ENCODE data around the gene TMEM245.
"Not testable (repeated sequence)": the region's sequence is repeated elsewhere in the genome, so short reads cannot be mapped to it uniquely, and the experiment has no call there.

Gene TMEM245

DNA sequence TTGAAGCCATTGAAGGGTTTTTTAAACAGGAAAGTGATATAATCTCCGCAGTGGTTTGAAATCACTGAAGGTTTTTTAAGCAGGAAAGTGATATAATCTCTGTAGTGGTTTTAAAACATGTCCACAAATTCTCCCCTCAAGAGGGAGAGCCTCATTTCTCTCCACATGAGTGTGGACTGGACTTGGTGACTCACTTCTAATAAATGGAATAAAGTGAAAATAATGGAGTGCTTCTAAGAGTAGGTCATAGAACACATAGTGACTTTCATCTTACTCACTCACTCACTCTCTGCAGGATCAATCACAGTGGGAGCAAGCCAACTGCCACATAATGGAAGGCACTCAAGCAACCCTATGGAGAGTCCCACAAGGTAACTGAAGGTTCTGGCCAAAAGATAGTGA lies 118.5 kb downstream of the TMEM245 start:
- DNase-seq (ENCODE audit: low read depth in 2 of 3, low spot score in 2 of 3): no peak

DNA sequence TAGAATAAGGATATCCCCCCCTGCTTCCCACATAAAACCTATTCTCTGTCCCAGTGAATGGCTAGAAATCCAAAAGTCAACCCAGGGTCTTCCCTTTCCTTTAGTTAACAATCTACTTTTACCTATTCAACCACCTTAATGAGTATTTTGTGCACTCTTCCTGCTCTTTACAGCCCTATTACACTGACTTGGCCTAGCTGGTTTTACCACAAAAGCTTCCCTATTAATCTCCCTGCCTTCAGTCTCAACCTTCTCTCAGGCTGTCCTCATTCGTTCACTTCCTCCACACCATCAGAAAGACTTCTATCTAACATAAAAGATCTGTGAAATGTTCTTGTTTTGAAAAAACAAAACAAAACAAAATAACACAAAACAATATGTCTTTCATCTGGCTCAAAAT lies 122.6 kb downstream of the TMEM245 start:
- DNase-seq (ENCODE audit: low read depth in 2 of 3, low spot score in 2 of 3): no peak

DNA sequence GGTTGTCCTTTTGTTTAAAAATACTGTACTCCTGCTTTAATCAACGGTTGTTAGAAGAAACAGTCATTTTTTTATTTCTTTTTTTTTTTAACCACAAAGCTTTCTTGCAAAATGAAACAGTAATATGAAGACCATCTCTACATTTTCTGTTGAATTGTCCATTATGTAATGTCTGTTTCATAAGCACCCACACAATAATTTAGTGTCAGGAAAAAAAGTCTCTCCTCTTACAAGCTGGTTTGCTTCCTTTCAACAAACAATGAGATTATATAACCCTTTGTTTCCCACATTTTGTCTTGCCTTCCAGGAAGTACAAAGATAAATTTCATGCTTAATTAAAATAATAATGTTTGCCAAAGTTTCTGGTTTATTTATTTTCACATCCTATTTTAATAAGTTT lies 123.1 kb downstream of the TMEM245 start:
- DNase-seq (ENCODE audit: low read depth in 2 of 3, low spot score in 2 of 3): no peak

DNA sequence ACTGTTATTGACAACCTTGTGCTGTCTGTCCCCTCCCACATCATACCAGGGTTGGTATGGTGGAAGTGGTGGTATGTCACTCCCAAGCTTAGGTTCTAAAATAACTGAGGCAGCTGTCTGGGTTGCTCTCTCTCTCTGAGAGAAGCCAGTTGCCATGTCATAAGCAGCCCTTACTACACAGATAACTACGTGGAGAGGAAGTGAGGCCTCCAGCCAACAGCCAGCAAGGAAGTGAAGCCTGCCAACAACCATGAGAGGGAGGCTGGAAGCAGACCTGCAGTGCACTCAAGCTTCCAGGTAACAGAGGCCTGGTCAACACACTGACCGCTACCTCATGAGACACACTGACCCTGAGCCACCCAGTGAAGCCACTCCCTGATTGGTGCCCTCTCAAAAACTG lies 125.1 kb downstream of the TMEM245 start:
- no peak for DNase-seq (ENCODE audit: low read depth in 2 of 3, low spot score in 2 of 3)

DNA sequence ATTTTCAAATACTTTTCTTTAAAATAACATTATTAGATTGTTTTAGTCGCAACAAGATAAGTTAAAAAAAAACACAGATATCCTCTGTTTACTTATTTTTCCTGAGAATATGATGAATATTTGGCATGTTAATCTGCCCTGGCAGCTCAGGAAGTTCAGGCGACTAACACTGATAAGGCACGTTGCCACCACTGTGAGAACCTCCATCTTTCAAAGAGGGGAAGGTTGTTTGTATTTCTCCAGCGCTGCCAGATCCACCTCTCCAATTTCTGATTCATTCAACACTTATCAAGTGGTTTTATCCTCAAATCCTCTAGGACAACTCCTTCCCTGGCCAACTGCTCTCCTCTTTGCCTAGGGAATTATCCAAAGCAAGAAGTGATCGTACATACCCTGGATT lies 128.3 kb downstream of the TMEM245 start:
- no peak for DNase-seq (ENCODE audit: low read depth in 2 of 3, low spot score in 2 of 3)

DNA sequence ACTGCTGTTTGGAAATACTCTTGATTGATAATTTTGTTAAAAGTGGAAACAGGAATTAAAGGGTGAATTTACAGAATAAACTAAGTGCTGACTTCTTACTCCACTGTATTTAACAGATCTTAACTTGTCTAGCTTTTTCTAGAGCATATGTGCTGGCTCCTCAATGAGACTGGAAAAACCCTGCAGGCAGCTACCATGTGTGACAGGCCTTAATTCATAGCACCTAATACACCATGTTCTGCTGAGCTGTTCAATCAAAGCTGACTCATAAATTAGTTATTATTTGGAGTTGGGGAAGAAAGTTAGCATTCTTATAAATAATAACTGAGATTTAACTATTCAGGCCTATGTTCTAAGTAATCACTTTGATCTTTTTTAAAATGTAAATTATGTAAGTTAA lies 135.9 kb downstream of the TMEM245 start:
- DNase-seq (ENCODE audit: low read depth in 2 of 3, low spot score in 2 of 3): no peak

DNA sequence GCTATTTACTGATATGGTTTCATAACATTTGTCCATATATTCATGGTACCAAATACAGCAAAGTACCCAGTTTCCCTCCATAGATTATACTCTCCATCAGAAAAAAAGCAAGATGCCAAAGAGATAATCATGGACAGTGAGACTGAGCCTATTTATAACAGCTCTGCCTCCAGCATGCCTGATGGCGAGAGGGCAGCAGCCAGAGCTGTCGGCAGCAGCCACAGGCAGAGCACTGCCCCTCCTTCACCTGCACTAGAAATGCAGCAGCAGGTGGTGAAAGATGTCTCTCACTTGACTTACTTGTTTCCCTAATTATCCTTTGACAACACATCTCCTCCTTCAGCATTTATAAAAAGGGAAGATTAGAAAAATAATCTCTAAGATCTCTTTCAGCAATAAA lies 138.9 kb downstream of the TMEM245 start:
- no peak for DNase-seq (ENCODE audit: low read depth in 2 of 3, low spot score in 2 of 3)

DNA sequence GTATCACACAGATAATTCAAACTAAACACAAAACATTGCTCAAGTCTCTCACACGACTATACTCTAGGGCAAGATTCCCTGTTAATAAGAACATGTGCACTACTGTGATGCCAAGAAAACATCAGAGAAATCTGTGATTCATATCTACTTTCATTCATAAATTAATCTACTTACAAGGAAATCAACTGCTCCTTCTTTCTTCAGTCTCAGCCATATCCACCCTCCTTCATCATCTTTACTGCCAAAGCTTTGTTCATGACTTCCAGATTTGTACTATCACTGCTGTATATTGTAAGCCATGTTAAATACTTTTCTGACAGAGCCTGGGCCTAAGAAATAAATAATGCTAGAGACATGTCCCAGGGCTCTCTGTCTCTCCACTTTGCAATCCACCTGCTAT lies 141.5 kb downstream of the TMEM245 start:
- DNase-seq (ENCODE audit: low read depth in 2 of 3, low spot score in 2 of 3): no peak

DNA sequence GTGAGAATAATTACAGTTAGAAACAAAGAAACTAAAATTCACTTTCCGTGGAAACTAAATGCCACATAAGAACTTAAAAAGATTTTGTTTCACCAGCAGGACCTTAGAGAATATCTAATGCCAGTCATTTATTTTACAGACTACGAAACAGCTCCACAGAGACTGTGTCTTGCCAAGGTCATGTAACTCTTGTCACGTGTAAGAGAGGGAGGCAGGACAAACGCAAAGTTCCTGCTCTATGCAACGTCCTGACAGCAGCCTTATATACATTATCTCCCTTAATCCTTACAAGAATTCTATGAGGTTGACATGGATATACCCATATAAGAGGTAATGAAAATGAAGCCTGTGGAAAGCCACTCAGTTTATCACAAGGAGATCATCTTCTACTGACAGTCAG lies 145.9 kb downstream of the TMEM245 start:
- no peak for DNase-seq (ENCODE audit: low read depth in 2 of 3, low spot score in 2 of 3)

DNA sequence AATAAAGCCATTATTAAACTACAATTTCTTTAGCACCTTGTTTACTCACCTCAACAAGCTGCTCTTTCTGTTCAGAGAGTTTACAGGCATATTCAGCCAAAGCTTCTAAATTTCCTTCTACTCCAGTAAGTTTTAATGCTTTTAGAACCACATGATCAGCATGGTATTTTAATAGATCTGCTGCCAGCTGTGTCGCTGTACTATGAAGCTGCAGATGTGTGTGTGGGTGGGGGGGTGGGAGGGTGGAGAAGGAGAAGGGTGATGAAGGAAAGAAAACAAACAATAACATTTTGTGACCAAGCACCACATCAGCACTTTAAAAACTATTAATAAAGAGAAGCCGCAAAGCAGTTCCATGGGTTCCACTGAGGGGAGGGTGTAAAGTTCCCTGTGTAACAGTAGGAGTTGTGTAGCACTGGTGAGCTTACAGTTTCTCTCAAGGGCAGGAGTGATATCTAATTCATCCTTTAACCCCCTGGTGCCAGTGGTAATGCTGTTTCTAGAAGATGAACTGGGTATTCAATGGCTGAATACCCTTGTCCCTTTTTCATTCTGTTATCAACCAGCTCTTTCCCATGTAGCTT lies 147.0 kb downstream of the TMEM245 start:
- DNase-seq (ENCODE audit: low read depth in 2 of 3, low spot score in 2 of 3): no peak

DNA sequence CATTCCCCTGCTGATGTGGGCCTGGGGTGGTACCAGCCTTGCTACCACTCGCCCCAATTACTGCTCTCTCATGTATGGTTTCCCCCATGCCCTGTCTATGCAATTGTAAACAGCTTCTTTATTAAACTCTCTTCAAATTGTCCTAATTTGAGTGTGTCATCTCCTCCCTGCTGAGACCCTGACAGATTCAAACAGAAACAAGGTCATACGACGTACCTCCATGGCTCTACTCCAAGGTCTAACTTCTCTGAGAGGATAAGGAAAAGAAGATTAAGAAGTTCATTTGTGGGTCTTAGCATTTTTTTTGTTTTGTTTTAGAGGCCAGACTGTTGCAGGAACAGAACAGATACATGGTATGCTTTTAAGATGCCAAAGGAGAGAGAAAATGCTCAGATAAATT lies 147.6 kb downstream of the TMEM245 start:
- DNase-seq (ENCODE audit: low read depth in 2 of 3, low spot score in 2 of 3): no peak

DNA sequence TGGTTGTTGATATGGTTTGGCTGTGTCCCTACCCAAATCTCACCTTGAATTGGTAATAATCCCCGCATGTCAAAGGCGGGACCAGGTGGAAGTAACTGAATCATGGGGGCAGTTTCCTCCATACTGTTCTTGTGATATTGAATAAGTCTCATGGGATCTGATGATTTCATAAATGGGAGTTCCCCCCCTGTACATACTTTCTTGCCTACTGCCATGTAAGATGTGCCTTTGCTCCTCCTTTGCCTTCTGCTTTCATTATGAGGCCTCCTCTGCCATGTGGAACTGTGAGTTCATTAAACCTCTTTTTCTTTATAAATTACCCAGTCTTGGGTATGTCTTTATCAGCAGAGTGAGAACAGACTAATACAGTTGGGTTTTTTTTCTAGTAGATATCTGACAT lies 148.4 kb downstream of the TMEM245 start:
- not testable (repeated sequence) for DNase-seq (ENCODE audit: low read depth in 2 of 3, low spot score in 2 of 3)

DNA sequence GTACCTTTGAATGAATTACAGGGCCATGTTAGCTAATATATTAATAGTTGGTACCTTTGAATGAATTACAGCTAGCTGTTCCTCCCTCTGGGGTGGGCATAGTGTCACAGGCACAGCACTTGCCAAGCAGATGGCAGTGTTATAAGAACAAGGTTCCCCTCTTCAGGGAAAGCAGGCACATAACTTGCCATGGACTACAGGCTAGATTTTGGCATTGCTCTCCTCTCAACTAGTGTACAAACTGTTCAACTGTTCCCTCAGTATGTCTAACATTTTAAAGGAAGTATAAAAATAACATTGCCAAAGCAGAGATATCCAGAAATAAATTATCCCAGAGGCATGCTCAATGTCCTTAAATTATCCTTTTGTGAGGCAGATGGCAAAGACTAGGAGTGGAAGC lies 151.8 kb downstream of the TMEM245 start:
- no peak for DNase-seq (ENCODE audit: low read depth in 2 of 3, low spot score in 2 of 3)

All from activated CD8-positive, alpha-beta memory T cell treated with anti-CD3 and anti-CD28 coated beads for 48 hours (primary cell).